Hindlimb muscle (tissue), 1 donor: ENCODE results near the gene MMEL1. TPM values are rescaled to one million over a fixed set of nuclear protein-coding genes. Genes with fewer than 3 reads are reported as not detected.
"Not testable (repeated sequence)": the region's sequence is repeated elsewhere in the genome, so short reads cannot be mapped to it uniquely, and the experiment has no call there.

Source experiments
- DNase-seq: peaks from one replicate; pipeline ENCODE4 v3.0.0-alpha.2; 2013
- polyA plus RNA-seq: library from polyadenylated mRNA; unstranded; fragments of 120-200 nt; gene quantifications from one replicate; pipeline ENCODE4 v1.2.1, GENCODE V29; 2013; ENCODE audit not compliant: insufficient read length

The MMEL1 gene
- polyA plus RNA-seq, 1 donor, result 0.59 TPM

DNA sequence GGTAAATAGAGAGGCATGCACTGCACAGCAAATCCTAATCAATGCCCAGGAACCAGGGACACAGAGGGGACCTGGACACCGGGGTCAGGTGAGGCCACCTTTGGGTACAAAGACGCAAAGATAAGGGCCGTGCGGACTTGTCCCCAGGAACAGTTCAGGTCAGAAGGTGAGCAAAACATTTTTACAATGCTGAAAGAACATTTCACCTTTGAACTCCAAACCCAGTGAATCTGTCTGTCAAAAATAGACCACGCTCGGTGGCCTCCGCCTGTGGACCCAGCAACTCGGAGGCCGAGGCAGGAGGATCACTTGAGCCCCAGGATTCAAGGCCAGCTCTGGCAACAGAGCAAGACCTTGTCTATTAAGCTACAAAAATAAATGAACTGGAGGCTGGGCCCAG lies 61.5 kb downstream of the MMEL1 start:
- DNase-seq, result no peak

DNA sequence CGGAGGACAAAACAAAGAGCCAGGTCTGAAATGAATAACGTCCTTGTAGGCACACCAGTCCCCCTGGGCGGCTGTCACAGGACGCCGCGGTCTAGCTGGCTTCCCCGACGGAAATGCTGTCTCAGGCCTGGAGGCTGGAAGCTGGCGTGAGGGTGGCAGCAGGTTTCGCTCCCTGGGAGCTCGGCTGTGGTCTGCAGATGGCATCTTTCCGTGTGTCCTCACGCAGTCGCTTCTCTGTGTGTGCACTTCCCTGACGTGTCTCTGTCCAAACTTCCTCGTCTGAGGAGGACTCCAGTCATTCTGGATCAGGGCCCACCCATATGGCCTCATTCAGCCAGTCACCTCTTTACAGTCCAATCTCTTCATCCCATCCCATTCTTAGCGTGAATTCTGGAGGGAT lies 62.5 kb downstream of the MMEL1 start:
- no peak for DNase-seq

DNA sequence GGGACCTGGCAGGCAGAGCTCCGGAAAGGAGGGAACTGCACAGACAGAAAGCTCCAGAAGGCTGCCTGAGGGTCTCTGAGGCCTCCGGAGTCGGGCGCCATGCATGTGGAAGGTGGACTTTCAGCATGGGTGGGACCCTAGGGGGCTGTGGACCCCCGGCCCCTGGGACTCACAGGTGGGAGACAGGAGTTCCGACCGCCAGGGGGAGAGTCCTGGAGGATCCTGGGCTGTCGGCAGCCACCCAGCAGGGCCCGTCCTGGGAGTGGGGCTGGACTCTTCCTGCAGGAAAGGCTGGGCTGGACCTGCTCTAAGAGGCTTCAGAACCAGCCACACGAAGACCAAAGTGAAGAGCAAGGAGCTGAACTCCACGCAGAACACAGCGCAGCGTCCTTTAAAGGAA lies 63.1 kb downstream of the MMEL1 start:
- not testable (repeated sequence) for DNase-seq

DNA sequence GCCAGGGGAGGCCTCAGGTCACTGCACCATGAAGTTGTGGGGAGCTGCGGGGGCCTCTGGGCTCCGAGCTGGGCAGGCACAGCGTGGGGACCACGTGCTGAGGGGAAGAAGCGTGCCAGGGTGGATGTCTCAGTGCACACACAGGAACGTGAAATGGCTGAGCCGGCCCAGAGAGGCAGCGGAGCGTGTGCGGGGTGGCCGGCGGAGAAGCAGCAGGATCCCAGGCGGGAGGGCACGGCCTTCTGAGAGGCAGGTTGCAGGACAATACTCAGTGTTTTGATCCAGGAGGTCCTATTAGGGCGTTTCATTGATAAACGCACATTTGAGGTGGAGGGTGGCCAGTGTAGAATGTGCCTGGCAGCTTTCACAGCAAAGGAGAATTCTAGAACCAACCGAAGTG lies 63.8 kb downstream of the MMEL1 start:
- no peak for DNase-seq

DNA sequence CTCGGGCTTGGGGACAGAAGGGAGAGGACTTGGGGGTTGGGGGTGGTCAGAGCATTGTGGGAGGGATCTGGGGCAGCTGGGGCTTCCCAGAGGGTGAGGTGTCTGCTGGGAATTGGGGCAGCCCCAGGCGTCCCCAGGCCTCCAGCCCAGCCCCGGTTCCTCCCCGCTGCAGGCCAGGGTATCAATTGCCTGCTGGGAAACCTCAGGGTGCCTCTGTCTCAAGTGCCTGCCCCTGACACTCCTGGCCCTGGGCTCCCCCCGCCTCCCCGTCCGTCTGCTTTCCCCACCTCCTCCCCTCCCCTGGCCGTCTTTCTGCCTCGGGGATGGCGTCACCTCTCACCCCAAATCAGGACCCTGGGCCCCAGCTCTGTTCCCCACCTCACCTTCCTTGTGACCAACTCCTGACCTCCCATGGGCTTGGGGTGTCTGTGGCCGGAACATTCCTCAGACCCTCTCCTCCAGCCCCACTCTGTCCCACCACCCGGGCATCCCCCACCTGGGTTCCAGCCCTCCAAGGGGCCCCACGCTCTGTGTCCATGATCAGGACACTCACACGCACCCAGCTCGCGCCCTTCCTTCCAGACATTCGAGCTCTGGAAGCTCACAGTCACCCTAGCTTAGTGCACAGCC lies 64.5 kb downstream of the MMEL1 start:
- not testable (repeated sequence) for DNase-seq

DNA sequence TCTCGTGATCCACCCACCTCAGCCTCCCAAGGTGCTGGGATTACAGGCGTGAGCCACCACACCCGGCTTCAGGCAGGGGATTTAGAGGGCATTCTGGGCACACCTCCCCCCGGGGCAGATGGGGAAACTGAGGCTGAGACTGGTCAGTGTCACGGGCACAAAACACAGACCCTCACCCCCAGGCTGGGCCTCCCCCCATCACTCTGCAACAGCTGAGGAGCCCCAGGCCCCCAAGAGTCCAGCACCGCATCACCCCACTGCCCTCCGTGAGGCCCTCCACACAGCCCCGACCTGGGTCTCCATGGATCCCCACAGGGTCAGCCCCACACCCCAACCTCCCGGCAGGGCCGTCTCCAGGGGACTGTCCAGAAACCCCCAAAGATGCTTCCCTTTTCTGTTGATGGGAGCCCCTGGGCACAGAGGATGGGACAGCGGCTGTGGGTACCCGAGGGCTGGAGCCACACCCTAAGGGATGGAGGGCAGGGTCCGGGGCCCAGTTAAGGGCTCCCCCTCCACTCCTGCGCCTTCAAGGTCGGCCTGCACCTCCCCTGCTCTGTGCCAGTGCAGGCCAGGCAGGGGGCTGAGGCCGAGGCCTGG lies 65.6 kb downstream of the MMEL1 start:
- DNase-seq, result no peak

DNA sequence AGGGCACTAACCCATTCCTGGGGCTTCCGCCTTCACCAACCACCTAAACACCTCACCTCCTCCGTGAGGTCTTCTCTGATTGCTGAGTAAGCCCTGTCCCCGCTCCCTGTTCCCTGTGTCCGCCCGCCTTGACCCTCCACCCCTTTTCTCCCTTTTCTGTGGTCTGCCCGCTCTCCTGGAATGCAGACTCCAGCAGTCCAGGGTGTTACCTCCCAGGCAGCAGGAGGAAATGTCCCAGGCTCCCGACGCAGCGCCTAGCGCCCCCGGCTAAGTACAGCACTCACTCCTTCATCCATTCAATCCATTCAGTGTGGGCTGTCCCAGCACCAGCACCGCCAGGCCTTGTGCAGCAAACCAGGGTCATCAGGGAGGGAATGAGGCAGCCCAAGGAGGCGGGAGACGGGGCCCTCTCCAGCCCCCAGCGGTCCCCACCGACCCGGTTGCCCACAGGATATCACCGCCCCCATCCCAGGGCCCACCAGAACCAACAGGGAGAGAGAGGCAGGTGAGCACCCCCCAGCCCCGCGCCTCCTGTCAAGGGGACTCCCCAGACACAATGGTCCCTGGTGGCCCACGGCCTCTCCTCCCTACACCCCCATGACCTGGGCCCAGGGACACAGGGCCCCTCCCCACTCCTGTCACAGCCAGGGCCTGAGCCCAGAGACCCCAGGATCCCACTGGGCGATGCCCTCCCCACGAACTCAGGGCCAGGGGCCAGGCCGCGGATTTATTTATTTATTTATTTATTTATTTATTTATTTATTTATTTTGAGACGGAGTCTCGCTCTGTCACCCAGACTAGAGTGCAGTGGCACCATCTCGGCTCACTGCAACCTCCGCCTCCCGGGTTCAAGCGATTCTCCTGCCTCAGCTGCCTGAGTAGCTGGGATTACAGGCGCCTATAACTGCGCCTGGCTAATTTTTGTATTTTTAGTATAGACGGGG lies 66.4 kb downstream of the MMEL1 start:
- DNase-seq, result no peak

DNA sequence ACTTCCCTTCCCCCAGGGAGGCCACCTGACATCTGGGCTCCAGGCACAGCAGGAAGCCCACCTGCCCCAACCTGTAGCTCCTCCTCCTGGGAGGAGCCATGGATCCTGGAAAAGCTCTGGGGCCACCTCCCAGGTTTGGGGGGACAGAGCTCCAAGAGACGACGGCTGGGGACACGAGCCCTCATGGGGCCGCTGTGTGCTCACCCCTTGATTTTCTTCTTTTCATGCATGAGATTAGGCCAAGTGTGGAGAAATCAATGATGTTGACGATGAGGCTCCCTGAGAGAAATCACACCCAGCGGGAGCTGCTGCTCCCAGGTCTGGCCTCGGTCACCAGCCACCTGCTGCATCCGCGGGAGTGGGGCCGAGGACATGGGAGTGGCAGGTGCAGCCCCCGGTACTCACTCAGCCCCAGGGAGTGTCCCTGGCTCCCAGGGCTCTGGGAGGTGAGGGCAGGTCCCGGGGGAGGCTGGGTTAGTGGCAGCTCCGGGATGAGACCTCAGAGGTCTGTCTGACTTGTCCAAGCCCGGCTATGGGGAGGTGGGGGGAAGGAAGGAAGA lies 67.9 kb downstream of the MMEL1 start:
- DNase-seq, result no peak

DNA sequence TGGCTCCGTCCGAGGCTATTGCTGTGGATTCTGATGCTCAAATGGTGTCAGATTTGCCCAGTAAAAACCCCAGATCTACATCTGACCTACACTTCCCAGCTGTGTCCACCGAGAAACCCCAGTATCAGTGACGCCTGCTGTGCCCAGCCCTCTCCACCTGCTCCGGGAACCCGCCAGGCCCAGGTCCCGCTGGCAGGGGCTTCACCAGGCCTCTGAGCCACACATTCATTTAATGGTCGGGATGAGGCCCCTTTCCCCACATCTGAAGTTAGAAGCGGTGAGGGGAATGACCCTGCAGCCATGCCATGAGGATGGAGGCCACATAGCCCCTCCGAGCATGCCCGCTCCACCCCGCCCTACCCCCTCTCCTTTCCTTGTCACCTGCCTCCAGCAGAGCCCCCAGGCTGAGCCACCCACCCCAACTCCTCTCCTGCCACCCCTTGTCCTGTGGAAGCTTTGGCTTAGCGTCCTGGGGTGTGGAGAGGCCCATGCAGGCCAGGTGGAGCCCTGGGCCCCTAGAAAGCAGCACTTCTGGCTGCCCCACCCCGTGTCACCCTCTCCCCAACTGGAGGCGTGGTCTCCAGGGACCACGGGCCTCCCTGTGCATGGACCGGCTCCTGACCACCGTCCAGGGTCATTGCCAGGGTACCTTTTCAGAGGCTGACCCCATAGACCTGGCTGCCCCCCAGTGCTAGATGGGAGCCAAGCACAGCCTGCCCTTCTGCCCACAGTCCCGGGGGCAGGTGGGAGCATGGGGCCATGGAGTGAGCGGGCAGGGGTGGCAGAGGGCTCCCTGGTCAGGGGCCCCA lies 68.6 kb downstream of the MMEL1 start:
- no peak for DNase-seq

DNA sequence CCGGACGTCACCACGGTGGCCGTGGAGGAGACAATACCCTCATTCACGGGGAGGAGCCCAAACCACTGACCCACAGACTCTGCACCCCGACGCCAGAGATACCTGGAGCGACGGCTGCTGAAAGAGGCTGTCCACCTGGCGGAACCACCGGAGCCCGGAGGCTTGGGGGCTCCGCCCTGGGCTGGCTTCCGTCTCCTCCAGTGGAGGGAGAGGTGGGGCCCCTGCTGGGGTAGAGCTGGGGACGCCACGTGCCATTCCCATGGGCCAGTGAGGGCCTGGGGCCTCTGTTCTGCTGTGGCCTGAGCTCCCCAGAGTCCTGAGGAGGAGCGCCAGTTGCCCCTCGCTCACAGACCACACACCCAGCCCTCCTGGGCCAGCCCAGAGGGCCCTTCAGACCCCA lies 69.6 kb downstream of the MMEL1 start:
- DNase-seq, result no peak

DNA sequence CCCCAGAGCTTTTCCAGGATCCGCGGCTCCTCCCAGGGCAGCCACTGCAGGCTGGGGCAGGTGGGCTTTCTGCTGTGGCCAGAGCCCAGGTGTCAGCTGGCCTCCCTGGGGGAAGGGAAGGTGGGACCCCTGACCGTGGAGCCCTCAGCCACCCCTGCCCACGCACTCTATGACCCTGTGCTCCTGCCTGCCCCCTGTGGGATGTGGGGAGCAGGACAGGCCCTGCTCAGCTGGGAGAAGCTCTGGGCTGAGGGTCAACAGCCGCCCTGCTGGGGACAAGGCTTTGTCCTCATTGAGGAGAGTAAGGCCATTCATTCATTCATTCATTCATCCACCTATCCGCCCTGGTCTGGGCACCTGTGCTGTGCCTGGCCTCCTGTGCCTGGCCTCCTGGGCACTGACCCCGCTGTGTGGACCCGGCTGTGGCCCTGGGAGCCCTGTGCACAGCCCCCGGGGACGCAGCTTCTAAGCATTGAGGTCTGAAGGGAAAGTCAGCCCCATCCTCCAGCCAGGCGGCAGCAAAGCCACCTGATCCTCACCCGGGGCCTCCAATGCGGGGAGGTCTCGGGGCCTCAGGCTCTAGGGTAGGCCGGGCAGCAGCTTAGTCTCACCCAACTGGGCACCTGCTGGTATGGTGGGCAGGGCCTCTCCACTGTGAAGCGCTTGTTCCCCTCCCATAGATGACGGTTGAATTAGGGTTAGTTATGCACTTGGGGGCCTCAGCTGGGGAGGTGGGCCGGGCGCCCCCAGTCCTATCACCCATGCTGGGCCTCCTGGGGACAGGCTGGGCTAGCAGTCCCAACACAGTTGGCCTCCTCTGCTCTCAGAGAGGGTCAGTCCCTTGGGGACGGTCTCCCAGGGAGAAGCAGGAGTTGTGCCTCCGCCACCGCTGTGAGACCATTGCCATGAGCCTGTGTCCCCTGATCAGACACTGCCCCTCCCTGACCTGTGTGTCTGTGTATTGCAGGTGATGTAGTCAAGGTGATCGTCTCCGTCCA lies 70.6 kb downstream of the MMEL1 start:
- DNase-seq, result no peak

DNA sequence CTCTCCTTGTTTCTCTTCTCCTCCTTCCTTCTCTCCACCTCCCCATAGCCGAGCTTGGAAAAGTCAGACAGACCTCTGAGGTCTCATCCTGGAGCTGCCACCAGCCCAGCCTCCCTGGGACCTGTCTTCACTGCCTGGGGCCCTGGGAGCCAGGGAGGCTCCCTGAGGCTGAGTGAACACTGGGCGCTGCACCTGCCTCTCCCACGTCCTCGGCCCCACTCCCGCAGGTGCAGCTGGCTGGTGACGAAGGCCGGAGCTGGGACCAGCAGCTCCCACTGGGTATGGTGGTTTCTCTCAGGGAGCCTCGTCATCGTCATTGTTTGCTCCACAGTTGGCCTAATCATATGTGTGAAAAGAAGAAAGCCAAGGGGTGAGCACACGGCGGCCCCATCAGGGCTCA lies 71.4 kb downstream of the MMEL1 start:
- no peak for DNase-seq

DNA sequence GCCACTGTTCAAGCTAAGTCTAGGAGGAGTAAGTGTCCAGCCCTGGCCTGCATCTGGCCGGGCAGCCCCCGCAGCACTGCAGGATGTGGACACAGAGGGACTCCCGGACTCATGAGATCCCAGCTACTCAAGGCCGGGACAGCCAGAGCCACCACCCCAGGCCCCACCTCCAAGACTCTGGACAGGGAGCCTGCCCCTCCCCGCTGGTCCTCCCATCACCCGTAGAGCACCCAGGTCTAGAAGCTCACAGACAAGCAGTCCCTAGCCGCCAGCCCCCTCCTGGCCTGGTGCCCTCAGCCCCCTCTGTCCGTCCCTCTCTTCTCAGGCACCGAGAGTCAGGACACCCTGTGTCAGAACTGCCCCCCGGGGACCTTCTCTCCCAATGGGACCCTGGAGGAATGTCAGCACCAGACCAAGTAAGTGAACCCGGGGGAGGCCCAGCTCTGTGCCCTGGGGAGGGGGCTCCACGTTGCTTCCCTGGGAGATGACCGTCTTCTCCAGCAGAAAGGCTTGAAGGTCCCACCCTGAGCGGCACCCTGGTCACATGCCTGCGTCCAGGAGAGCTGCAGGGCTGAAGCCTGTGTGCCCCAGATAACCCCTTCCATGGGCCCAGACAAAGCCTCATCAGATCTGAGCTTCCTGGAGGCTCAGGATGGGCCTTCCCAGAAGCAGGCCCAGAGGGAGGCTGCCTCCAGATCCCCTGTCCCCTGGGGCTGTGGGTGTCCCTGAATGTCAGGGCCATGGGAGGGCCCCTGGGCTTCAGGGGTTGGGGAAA lies 72.3 kb downstream of the MMEL1 start:
- DNase-seq, result no peak

DNA sequence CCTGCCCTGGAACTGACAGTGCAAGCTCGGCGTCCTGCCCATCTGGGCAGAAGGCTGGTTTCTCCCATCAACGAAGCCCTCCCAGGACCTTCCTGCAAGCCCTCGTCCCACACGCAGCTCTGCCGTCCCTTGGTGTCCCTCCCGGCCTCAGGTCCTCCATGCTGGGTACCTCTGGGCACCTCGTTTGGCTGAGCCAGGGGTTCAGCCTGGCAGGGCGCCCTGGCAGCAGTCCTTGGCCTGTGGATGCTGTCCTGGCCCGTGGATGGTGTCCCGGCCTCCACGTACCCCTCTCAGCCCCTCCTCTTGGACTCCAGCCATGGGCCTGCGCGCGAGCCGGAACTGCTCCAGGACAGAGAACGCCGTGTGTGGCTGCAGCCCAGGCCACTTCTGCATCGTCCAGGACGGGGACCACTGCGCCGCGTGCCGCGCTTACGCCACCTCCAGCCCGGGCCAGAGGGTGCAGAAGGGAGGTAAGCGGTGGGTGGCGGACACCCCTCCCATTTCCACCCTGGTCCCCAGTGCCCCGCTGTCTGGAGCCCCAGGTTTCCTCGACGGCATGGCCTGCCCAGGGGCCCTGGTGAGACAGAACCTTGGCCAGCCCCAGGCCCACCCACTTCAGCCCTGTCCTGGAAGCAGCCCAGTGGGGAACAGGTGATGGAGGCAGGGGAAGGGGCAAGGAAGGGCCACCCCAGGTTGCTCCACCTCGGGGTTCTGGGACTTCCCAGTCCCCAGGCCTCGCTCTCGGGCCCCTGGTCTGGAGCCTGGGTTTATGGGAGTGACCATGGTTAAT lies 73.1 kb downstream of the MMEL1 start:
- no peak for DNase-seq

DNA sequence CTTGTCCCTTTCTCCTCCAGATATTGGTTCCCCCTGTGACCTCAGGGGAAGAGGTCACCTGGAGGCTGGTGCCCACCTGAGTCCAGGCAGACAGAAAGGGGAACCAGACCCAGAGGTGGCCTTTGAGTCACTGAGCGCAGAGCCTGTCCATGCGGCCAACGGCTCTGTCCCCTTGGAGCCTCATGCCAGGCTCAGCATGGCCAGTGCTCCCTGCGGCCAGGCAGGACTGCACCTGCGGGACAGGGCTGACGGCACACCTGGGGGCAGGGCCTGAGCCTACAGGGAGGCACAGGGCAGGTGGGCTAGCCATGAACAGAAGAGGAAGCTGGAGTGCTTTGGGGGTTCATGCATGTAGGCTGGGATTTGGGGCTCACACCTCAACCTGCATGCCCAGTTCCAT lies 74.0 kb downstream of the MMEL1 start:
- no peak for DNase-seq

DNA sequence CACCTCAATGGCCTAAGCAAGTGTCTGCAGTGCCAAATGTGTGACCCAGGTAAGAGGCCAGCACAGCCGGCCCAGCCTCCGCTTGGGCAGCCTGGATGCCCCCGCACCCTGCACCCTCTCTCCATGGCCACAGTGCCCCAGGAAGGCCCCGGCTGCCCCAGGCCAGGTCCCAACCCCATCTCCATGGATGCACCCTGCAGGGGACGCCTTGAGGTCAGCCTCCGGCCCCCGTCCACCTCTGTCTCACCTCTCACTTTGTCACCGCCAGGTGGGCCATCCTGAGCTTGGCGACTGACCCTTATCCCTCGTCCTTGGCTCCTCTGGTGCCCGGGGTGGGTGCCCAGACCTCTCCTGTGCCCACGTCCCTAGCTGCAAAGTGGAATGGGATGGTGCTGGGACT lies 74.4 kb downstream of the MMEL1 start:
- DNase-seq, result no peak

DNA sequence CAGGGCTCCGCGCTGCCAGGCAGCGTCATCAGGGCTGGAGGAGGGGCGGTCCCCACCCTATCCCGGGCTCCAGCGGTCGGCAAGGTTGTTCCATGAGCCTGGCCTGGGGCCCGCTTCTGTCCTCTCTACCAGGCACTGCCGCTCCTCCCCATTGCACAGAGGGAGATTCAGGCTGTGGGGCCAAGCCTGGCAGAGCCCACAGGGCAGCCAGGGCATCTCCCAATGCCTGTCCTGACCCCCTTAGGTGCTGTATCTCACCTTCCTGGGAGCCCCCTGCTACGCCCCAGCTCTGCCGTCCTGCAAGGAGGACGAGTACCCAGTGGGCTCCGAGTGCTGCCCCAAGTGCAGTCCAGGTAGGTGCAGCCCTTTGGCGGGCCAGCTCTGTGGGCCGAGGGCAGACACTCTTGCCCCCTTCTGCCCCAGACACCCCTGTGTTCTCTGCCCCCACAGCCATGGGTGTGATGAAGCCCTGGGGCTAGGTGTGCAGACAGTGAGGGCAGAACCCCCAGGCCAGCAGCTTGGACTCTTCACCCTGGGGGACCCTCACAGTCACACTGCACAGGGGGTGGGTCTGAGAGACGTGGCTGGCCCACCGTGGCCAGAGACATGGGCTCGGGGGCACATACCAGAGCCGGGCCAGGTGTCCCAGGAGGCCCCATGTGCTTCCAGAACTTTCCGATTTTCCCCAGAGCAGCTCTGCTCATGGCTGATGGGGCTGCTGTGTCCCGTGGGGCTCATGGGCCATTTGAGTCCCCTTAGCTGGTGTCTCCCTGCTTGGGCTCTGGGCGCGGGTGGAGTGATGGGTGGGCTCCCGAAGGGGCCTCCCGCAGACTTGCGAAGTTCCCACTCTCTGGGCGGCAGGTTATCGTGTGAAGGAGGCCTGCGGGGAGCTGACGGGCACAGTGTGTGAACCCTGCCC lies 75.1 kb downstream of the MMEL1 start:
- DNase-seq, result no peak
